GM19438 (cell line): ENCODE data around the gene ST3GAL4.
A peak's percentile ranks its signal among the peaks of the same experiment; 100 is the strongest.

Experiments used
- ATAC-seq: cut with Tn5 transposase; IDR thresholded peaks from one replicate; pipeline ENCODE4 v1.9.1; 2021; ENCODE audit warnings: low read depth; ENCODE audit not compliant: unreplicated experiment

Gene ST3GAL4

GRCh38 chr11:126437731-126438130 lies 82.2 kb downstream of the ST3GAL4 start:
- ATAC-seq, result no peak

- no peak for ATAC-seq
Measured at GRCh38 chr11:126438272-126438671, 82.8 kb downstream of the ST3GAL4 start.

- ATAC-seq, result no peak
Measured at GRCh38 chr11:126438691-126439090, 83.2 kb downstream of the ST3GAL4 start.

- no peak for ATAC-seq
Measured at GRCh38 chr11:126440276-126440675, 84.8 kb downstream of the ST3GAL4 start.

DNA sequence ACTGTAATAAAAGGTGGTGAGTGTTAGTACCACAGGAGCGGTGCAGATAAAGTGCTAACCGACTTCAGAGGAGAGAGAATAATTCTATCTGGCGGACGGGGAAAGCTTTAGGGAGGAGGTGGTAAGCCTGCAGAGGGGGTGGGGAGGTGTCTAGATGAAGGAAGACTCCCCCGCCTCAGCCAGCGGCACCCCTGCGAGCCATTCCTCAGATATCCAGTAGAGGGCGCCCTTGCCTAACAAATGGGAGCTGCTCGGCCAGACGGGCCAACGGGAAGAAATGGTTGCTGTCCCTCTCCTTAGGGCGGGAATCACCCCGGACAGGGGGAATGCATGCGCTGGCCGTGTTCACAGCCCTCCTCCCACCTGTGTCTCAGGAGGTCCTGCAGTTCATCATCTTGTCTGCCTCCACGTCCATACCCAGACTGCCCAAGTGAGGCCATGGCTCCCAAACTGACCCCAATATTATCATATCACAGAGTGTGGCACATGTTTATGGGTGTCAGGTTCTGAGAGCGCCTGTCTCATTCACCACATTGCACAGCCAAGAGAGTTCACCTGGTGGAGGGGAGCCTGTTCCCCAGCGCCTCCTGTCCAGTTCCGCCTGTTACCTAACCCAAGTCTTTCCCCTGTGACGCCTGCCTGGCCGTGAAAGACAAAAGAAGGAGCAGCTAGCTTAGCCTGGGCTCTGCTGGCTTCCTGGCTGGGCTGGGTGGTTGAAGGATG lies 85.5 kb downstream of the ST3GAL4 start:
- peak; percentile 66 for ATAC-seq

DNA sequence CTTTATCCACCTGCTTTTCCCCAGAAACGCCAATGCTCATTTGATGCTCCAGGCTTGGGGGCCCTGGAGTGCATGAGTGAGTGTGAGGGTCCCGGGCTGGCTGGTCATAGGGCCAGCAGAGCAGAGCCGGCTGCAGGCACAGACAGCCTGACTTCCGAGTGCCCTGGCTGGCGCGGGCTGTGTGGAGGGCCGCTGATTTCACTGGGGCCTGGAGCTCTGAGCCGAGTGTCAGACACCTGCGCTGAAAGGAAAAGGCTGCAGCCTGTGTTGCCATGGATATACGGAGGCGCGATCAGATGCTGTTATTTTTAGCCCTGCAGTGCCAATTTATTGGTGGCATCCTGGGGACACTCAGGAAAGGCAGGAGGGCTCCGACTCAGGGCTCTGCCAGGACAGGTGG lies 87.6 kb downstream of the ST3GAL4 start:
- no peak for ATAC-seq

DNA sequence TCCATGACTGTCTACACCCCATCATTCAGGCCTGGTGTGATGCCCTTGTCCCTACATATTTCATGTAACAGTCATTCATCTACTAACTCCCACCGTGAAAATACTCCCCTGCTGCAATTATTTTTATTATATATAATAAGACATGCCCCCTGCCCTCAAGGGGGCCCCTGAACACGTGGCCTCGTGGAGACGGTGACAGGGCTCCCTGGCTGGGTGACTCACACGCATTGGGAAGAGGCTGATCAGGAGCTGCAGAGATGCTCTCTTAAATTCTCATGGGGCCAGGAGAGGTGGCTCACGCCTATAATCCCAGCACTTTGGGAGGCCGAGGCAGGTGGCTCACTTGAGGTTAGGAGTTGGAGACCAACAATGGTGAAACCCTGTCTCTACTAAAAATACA lies 88.6 kb downstream of the ST3GAL4 start:
- no peak for ATAC-seq

DNA sequence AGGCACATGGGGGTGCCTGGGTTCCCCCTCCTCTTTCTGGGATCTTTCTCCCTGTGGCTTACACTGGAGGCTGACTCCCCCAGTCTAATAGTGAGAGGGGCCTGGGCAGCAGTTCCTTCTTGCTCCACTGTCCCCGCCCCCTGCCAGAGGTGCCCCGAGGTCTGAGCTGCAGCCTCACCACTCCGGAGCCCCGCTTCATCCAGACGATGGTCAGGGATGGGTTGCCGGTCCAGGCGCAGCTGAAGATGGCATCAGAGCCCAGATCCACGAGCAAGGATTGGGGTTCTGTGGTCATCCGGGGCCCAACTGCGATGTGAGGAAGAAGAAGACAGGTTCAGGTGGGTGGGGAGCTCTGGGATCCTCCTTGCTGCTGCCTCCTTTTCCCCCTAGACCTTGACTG lies 91.1 kb downstream of the ST3GAL4 start:
- ATAC-seq, result no peak

DNA sequence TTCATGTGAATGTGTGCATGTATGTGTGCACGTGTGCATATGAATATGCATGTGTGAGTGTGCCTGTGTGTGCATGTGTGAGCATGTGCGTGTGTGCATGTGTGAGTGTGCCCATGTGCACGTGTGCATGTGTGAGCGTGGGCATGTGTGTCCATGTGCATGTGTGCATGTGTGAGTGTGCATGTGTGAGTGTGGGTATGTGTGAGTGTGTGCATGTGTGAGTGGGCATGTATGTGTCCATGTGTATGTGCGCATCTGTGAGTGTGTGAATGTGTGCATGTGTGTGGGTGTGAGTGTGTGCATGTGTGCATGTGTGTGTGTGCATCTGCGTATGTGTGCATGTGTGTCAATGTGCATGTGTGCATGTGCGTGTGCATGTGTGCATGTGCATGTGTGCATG lies 94.7 kb downstream of the ST3GAL4 start:
- ATAC-seq, result no peak

- no peak for ATAC-seq
Measured at GRCh38 chr11:126450806-126451205, 95.3 kb downstream of the ST3GAL4 start.

DNA sequence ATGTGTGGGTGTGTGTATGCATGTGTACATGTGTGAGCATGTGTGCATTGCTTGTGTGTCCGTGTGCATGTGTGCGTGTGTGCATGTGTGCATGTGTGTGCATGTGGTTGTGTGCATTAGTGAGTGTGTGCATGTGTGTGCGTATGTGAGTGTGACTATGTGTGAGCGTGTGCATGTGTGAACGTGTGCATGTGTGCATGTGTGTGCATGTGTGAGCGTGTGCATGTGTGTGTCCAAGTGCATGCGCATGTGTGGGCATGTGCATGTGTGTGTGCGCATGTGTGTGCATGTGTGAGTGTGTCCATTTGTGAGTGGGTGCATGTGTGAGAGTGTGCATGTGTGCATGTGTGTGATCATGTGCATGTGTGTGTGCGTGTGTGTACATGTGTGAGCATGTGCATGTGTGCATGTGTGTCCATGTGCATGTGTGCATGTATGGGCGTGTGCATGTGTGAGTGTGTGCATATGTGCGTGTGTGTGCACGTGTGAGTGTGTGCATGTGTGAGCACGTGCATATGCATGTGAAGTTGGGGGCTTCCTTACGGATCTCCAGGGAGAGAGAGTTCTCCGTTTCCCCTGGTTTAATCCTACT lies 95.8 kb downstream of the ST3GAL4 start:
- ATAC-seq, result no peak

DNA sequence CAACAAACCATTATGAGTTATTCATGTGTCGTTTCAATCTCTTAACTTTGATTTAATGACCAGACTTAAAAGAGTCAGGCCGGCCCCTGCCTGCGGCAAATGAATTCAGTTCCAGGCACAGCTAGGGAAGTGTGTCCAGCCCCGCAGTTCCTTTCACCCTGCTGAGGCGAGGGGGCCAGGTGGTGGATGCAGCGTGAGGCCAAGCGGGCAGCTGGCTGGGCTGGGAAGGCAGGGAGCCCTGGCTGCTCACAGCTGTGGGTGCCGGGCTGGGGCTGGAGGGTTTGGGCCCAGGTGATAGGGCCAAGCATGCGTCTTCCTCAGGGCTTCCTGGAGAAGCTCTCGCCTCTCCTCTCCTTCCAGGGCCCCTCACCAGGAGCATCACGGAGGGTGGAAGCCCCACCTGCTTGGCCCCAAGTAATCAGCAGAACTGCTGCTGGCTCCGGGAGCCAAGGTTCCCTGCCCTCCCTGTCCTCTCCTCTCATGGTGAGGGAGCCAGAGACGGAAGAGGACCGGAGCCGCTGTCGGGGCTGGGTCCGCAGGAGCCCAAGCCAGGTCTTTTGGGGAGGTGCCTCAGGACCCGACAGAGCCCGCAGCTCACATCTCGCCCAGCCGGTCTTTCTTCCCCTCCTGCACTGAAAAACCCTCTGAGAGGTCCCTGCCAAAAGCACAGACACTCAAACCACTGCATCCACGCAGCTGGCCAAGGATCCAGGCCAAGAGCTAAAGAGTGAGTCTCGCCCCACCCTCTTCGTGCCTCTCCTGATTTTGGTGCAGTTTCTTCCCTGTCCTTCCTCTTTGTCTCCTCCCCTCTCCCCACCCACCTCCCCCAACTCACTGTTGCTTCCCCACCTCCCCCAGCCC lies 97.0 kb downstream of the ST3GAL4 start:
- no peak for ATAC-seq

- ATAC-seq, result no peak
Measured at GRCh38 chr11:126456089-126456488, 100.6 kb downstream of the ST3GAL4 start.

DNA sequence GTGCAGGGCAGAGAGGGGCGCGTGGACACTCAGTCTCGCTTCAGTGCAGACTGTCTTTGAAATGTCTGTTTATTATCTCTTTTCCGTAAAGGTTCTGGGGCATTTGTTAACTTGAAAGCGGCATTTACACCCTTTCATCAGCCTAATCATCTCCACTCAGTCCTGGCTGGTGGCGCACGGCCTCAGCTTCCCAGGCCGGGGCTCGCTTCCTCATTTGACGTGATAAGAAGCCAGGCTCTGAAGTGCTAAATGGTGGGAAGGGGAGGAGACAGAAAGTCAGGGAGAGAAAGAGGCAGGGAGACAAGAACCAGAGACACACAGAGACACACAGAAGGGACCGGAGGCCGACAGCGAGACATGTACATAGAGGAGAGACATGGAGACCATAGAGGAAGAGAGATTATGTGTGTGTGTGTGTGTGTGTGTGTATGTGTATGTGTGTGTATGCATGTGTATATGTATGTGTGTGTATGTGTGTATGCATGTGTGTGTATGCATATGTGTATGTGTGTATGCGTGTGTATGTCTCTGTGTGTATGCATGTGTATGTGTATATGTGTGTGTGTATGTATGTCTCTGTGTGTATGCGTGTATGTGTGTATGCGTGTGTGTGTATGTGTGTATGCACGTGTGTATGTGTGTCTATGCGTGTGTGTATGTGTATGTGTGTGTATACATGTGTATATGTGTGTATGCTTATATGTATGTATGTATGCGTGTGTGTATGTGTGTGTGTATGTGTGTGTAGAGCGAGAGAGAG lies 101.5 kb downstream of the ST3GAL4 start:
- ATAC-seq, result no peak

GRCh38 chr11:126457817-126458216 lies 102.3 kb downstream of the ST3GAL4 start:
- ATAC-seq, result no peak

DNA sequence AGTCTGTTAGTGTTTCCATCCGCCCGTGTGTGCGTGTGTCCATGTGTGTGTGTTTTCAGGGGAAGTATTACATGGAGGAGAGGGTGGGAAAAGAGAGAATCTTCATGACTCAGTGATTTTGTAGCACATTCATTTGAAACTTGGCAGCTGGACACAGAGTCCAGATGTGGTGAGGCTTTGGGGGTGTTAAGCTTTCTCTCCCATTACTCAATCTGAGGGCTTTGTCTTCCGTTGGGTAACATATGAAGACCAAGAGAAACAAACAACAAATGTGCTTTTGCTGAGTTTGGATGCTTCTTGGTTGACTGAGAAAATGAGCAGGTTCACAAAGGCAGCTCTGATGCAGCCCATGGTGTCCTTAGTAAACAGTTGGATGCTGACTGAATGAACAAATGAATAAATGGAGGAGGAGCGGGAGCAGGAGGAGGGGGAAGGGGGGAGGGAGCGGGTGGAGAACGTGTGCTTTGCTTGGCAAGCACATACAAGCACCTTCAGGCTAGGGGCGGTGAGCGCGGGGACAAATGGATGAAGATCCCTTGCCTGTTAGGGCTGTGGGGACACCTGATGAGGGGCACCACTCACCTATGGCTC lies 104.3 kb downstream of the ST3GAL4 start:
- ATAC-seq, result no peak

DNA sequence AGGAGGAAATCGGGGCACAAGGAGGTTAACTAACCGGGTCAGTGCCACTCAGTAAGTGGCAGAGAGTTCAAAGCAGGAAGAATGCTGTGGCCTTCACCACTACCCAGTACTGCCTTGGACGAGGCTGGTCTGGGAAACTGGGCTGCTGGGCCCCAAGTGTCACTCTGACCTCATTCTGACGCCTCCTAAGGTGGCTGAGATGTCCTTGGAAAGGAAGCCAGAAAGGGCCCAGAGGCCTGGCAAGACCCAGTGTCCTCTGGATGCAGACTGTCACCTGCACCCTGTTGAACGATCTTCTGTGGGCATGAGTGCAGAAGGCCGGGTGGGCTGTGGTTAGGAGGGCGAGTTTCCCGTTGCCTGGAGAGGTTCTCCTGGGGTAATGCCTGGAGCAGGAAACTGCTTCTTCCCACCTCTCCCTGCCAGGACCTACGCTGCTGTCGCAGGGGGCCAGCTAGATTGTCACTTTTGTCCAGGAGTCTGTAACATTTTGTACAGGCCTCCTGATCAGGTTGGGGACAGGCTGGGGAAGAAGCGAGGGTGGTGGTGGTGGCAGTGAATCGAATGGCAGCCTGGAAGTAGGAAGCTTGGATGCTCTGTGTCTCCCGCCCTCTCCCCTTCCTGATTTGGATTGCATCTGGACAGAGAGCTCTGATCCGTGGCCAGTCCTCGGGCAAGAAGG lies 105.1 kb downstream of the ST3GAL4 start:
- ATAC-seq, result no peak

GRCh38 chr11:126461096-126461440 lies 105.6 kb downstream of the ST3GAL4 start:
- ATAC-seq, result no peak

GRCh38 chr11:126461996-126462395 lies 106.5 kb downstream of the ST3GAL4 start:
- ATAC-seq, result no peak

GRCh38 chr11:126462422-126462821 lies 106.9 kb downstream of the ST3GAL4 start:
- no peak for ATAC-seq
